Heart right ventricle (tissue), 16 donors: Measurements from ENCODE around the gene FOXR1. TPM values are rescaled to one million over a fixed set of nuclear protein-coding genes. Genes with fewer than 3 reads are reported as not detected.

ENCODE experiments used
- ATAC-seq, 8 donors: fragments of 200-7000 bp; cut with Tn5 transposase; one replicate each; pipeline ENCODE4 v1.9.1; 2020; ENCODE audit warnings: mild to moderate bottlenecking in 8 of 8, moderate library complexity in 8 of 8, moderate number of reproducible peaks in 1 of 8
- DNase-seq, 2 donors: peaks; one replicate each; pipeline ENCODE4 v3.0.0-alpha.2; 2020
- H3K27ac ChIP-seq, 10 donors: fragments of 200-600 bp; sonication (generic) in 2 of 10; one replicate each; pipeline versions ENCODE4 v1.5.0 to v1.8.0; 2020 to 2022; ENCODE audit warnings: mild to moderate bottlenecking in 3 of 10
- H3K27me3 ChIP-seq, 7 donors: fragments of 200-600 bp; one replicate each; pipeline ENCODE4 v1.8.0; 2021 to 2022; ENCODE audit warnings: mild to moderate bottlenecking in 2 of 7
- H3K36me3 ChIP-seq, 9 donors: fragments of 200-600 bp; sonication (generic) in 1 of 9; one replicate each; pipeline versions ENCODE4 v1.5.0 to v1.8.0; 2020 to 2022; ENCODE audit warnings: mild to moderate bottlenecking in 2 of 9
- H3K4me1 ChIP-seq, 9 donors: fragments of 200-600 bp; sonication (generic) in 1 of 9; one replicate each; pipeline versions ENCODE4 v1.5.0 to v1.8.0; 2020 to 2022; ENCODE audit warnings: mild to moderate bottlenecking in 4 of 9
- H3K4me3 ChIP-seq, 10 donors: fragments of 200-600 bp; sonication (generic) in 2 of 10; one replicate each; pipeline versions ENCODE4 v1.5.0 to v1.8.0; 2020 to 2022; ENCODE audit warnings: mild to moderate bottlenecking in 7 of 10, moderate library complexity in 2 of 10
- H3K9me3 ChIP-seq, 11 donors: fragments of 200-600 bp in 10 of 11; sonication (generic) in 2 of 11; one replicate each; pipeline versions ENCODE4 v1.5.0 to v1.8.0; 2013 to 2022; ENCODE audit warnings: mild to moderate bottlenecking in 2 of 11, control low read depth in 1 of 11, moderate library complexity in 1 of 11
- CTCF ChIP-seq, 9 donors: fragments of 200-600 bp; sonication (generic) in 2 of 9; IDR thresholded peaks; one replicate each; pipeline versions ENCODE4 v1.5.0 to v1.8.0; 2021 to 2022; ENCODE audit warnings: antibody characterized with exemption in 9 of 9, mild to moderate bottlenecking in 5 of 9, moderate library complexity in 1 of 9
- WGBS, 2 donors: extraction: QIAGEN DNeasy Blood & Tissue Kit; methylation state at CpG; one replicate each; pipeline ENCODE4 v1.1.7; 2013; ENCODE audit warnings: inconsistent platforms in 1 of 2; 5-methylcytosine and 5-hydroxymethylcytosine counted together
- intact Hi-C, 10 donors: fragments of 100-400 bp; cut with DNase I; formaldehyde crosslinking; loops; one replicate each; pipeline versions ENCODE4 v1.11.1 to v1.14.2; 2022
- polyA plus RNA-seq, 2 donors: library from polyadenylated mRNA; stranded (reverse); fragments of 200-250 nt; gene quantifications; one replicate each; pipeline ENCODE4 v1.2.3, GENCODE V29; 2013
- total RNA-seq, 10 donors: library from RNA; stranded (reverse); fragmentation: NEBNext Ultra II Directional in 3 of 10; extraction: Animal tissue kit (Norgen Biotek cat#: 25700) in 3 of 10; gene quantifications; one replicate each; pipeline versions ENCODE4 v1.2.1 to v1.2.4, GENCODE V29; 2021 to 2023
- donor health status: Arrhythmogenic right ventricular cardiomyopathy.
- donor health status: ischemic (EF 13 %, LVEDD 7.1; RV severe dilation, severe dysfunction).
- donor health status: healthy with polysubstance abuse.
- donor health status: DM: no; HTN: yes; CAD: no.
- donor health status: DM: no; HTN: no; CAD: no.
- donor health status: ischemic (EF 25% LVEDD 6.9; RV normal size, moderate dysfunction).
- donor health status: ischemic (EF 25% LVEDD 5.7; RV mildly dilated, moderate dysfunction).
- donor health status: healthy.
- donor health status: DM: yes; HTN: yes; CAD: no.
- donor health status: Ischemic cardiomyopathy.
- donor health status: ischemic (EF 35%, LVEDD 5.7; RV mildly dilated, moderate dysfunction).
- donor health status: nonischemic (EF 11% LVEDD 7.7; RV severe dilation, severe dysfunction).
- donor health status: DM: yes; HTN: yes; CAD: no.
- donor health status: PGD.
- donor health status: ischemic (EF 29% LVEDD 5.4; RV normal size, mild dysfunction).
- donor health status: nonischemic (EF 23%, LVEDD 6.1; RV moderate dilation, normal function).

Gene FOXR1
- total and polyA plus RNA-seq, 12 donors = not detected

GRCh38 chr11:118956847-118957469 lies 14.6 kb upstream of the FOXR1 start:
- Histone ChIP-seq H3K27me3 (peaks cover 0 to 19% (median 4%) of the 10 kb centered on the region in 7 donors), H3K4me1 (peaks cover 0 to 5% (median 0%) of the 10 kb centered on the region in 9 donors), H3K4me3 (no peak overlapping the region), H3K36me3 (no peaks in the 10 kb centered on the region), H3K27ac (no peak overlapping the region), H3K9me3 (no peaks in the 10 kb centered on the region)
- intact Hi-C loops = loop anchor here (1.0 to 10.0 kb wide), 12 partner anchors 48 to 292 kb away; no protein-coding TSS in a partner anchor
- TF ChIP-seq CTCF (IDR thresholded peaks at IDR 0.05) = peak in 4 of 9 donors; percentile 4 to 19 (median 9)
- 52 to 54% methylated on average over 14 of the region's 14 CpGs for WGBS, 2 donors
- DNase-seq = no peak
- ATAC-seq = peak in 3 of 8 donors; percentile 8 to 22 (median 19)

GRCh38 chr11:118957549-118957948 lies 14.0 kb upstream of the FOXR1 start:
- Histone ChIP-seq H3K9me3 (no peaks in the 10 kb centered on the region), H3K4me1 (peaks cover 0 to 5% (median 0%) of the 10 kb centered on the region in 9 donors), H3K4me3 (no peak overlapping the region), H3K27ac (no peak overlapping the region), H3K36me3 (no peaks in the 10 kb centered on the region), H3K27me3 (peaks cover 0 to 13% (median 4%) of the 10 kb centered on the region in 7 donors)
- no peak for TF ChIP-seq CTCF (IDR thresholded peaks at IDR 0.05)
- DNase-seq (no peak), ATAC-seq (no peak)
- 88% methylated on average over 11 of the region's 11 CpGs for WGBS, 2 donors
- intact Hi-C loops = loop anchor here in 7 of 10 donors (2.0 to 10.0 kb wide), 9 partner anchors 49 to 293 kb away; no protein-coding TSS in a partner anchor

GRCh38 chr11:118957968-118958367 lies 13.6 kb upstream of the FOXR1 start:
- Histone ChIP-seq H3K4me3 (no peak overlapping the region), H3K27me3 (peaks cover 0 to 13% (median 2%) of the 10 kb centered on the region in 7 donors), H3K27ac (no peak overlapping the region), H3K4me1 (peaks cover 0 to 5% (median 0%) of the 10 kb centered on the region in 9 donors), H3K9me3 (no peaks in the 10 kb centered on the region), H3K36me3 (no peaks in the 10 kb centered on the region)
- no peak for TF ChIP-seq CTCF (IDR thresholded peaks at IDR 0.05)
- ATAC-seq = no peak
- intact Hi-C loops = loop anchor here in 8 of 10 donors (2.0 to 10.0 kb wide), 9 partner anchors 49 to 293 kb away; no protein-coding TSS in a partner anchor
- WGBS, 2 donors = 95% methylated on average over 8 of the region's 8 CpGs
- no peak for DNase-seq

GRCh38 chr11:118958577-118958976 lies 13.0 kb upstream of the FOXR1 start:
- 79 to 82% methylated on average over 2 of the region's 2 CpGs for WGBS, 2 donors
- Histone ChIP-seq H3K36me3 (no peaks in the 10 kb centered on the region), H3K9me3 (no peaks in the 10 kb centered on the region), H3K4me1 (peaks cover 0 to 5% (median 0%) of the 10 kb centered on the region in 9 donors), H3K27ac (no peak overlapping the region), H3K27me3 (peaks cover 0 to 13% (median 0%) of the 10 kb centered on the region in 7 donors), H3K4me3 (no peak overlapping the region)
- ATAC-seq = no peak
- intact Hi-C loops = loop anchor here in 7 of 10 donors (2.0 to 10.0 kb wide), 7 partner anchors 51 to 294 kb away; no protein-coding TSS in a partner anchor
- DNase-seq = no peak
- TF ChIP-seq CTCF (IDR thresholded peaks at IDR 0.05) = no peak
